GM12878 (cell line): ENCODE measurements around the gene OS9. TPM values are rescaled to one million over a fixed set of nuclear protein-coding genes. Genes with fewer than 3 reads are reported as not detected.

ENCODE experiments used
- ATAC-seq: fragments of 200-7000 bp; cut with Tn5 transposase; 3 replicates; pipeline ENCODE4 v1.9.1; 2020; ENCODE audit warnings: mild to moderate bottlenecking, moderate library complexity
- BruUV-seq: library from RNA; stranded (reverse); fragments of 400-500 nt; replicated peaks from 2 replicates; lab custom pipeline; 2021; lab: Mats Ljungman, UMichigan
- CTCF ChIA-PET: fragments of 300-600 bp; sonication (Branson Sonifier 250); formaldehyde crosslinking; extraction: SDS; loops from one replicate; lab custom pipeline; 2021; ENCODE audit warnings: inconsistent platforms; lab: Yijun Ruan, JAX
- POLR2A ChIA-PET: fragments of 350-600 bp; formaldehyde crosslinking; extraction: SDS; loops from one replicate; lab custom pipeline; 2021; ENCODE audit warnings: inconsistent platforms; lab: Charles Lee
- RAD21 ChIA-PET: fragments of 300-600 bp; sonication (Branson Sonifier 250); formaldehyde crosslinking; loops from one replicate; lab custom pipeline; 2023; ENCODE audit warnings: antibody characterized with exemption; ENCODE audit not compliant: unreplicated experiment; lab: Charles Lee
- SMC1A ChIA-PET: fragments of 300-600 bp; sonication (Branson Sonifier 250); formaldehyde crosslinking; loops from one replicate; lab custom pipeline; 2023; ENCODE audit not compliant: unreplicated experiment, uncharacterized antibody; lab: Charles Lee
- DNase-seq: peaks from one replicate; pipeline ENCODE4 v3.0.0-alpha.2; 2011; ENCODE audit warnings: low read depth, low spot score
- FAIRE-seq: peaks from 3 replicates; lab custom pipeline; 2011; peaks lifted over from hg19 to GRCh38; lab: Jason Lieb, UNC
- H2AFZ ChIP-seq: 2 replicates; pipeline ENCODE4 v1.6.0; 2011; ENCODE audit warnings: low read depth, low read length, control low read depth; ENCODE audit not compliant: control insufficient read depth
- H3K27ac ChIP-seq: 2 replicates; pipeline ENCODE4 v1.5.1; 2011; ENCODE audit warnings: control low read depth; ENCODE audit not compliant: control insufficient read depth, insufficient read depth
- H3K27me3 ChIP-seq, 2 experiments: replicated peaks in 1 of 2; 2 replicates each; pipeline versions ENCODE4 v1.6.0 to v1.6.1; 2011; ENCODE audit warnings: low read length in 1 of 2; ENCODE audit not compliant: control insufficient read depth in 2 of 2, insufficient read depth in 2 of 2
- H3K36me3 ChIP-seq, 2 experiments: 2 replicates each; pipeline ENCODE4 v1.5.1; 2011; ENCODE audit warnings: low read length in 1 of 2; ENCODE audit not compliant: control insufficient read depth in 2 of 2, insufficient read depth in 2 of 2
- H3K4me1 ChIP-seq: 2 replicates; pipeline ENCODE4 v1.6.1; 2011; ENCODE audit warnings: mild to moderate bottlenecking, low read length, moderate library complexity, mixed read lengths; ENCODE audit not compliant: control insufficient read depth, insufficient read depth
- H3K4me2 ChIP-seq: 2 replicates; pipeline ENCODE4 v1.6.0; 2011; ENCODE audit warnings: control low read depth; ENCODE audit not compliant: control insufficient read depth, insufficient read depth
- H3K4me3 ChIP-seq: fragments of 200-600 bp; sonication (generic); 2 replicates; pipeline ENCODE4 v1.5.1; 2016
- H3K79me2 ChIP-seq: 2 replicates; pipeline ENCODE4 v1.6.0; 2011; ENCODE audit warnings: low read length; ENCODE audit not compliant: control insufficient read depth, insufficient read depth
- H3K9ac ChIP-seq: 2 replicates; pipeline ENCODE4 v1.8.0; 2011; ENCODE audit warnings: low read length, control low read depth, mixed read lengths; ENCODE audit not compliant: control insufficient read depth, insufficient read depth
- H3K9me3 ChIP-seq: replicated peaks from 3 replicates; pipeline ENCODE4 v1.5.1; 2011; ENCODE audit warnings: mild to moderate bottlenecking, low read length; ENCODE audit not compliant: control insufficient read depth, insufficient read depth
- H4K20me1 ChIP-seq: 2 replicates; pipeline ENCODE4 v1.6.0; 2011; ENCODE audit not compliant: control insufficient read depth, insufficient read depth
- EGR1 ChIP-seq, 2 experiments: IDR thresholded peaks; 1 replicate in 1 of 2; 2 replicates in 1 of 2; pipeline ENCODE4 v1.6.1; 2011 to 2012; ENCODE audit warnings: low read depth in 2 of 2, low read length in 2 of 2, borderline replicate concordance in 1 of 2, mild to moderate bottlenecking in 1 of 2, moderate library complexity in 1 of 2
- IKZF2 ChIP-seq, 2 experiments: fragments of 450-650 bp; IDR thresholded peaks; 2 replicates each; pipeline ENCODE4 v1.6.1; 2017; ENCODE audit warnings: mild to moderate bottlenecking in 2 of 2, moderate library complexity in 2 of 2
- MYC ChIP-seq: IDR thresholded peaks from 2 replicates; pipeline ENCODE4 v1.6.1; 2011; ENCODE audit warnings: mild to moderate bottlenecking, low read length, moderate library complexity, inconsistent platforms; ENCODE audit not compliant: insufficient read depth, insufficient replicate concordance, insufficient read length, severe bottlenecking
- PAX5 ChIP-seq: IDR thresholded peaks from 2 replicates; pipeline ENCODE4 v1.6.1; 2011; ENCODE audit warnings: low read depth, low read length, borderline replicate concordance
- RAD51 ChIP-seq: fragments of 450-650 bp; IDR thresholded peaks from 2 replicates; pipeline ENCODE4 v1.6.1; 2016; ENCODE audit warnings: moderate library complexity, mild to moderate bottlenecking, inconsistent platforms
- RFX5 ChIP-seq: IDR thresholded peaks from 2 replicates; pipeline ENCODE4 v1.6.1; 2011; ENCODE audit warnings: low read depth, low read length, improper control_type of control experiment
- SRF ChIP-seq, 2 experiments: IDR thresholded peaks; 2 replicates each; pipeline ENCODE4 v1.6.1; 2011; ENCODE audit warnings: low read depth in 2 of 2, low read length in 2 of 2, mild to moderate bottlenecking in 1 of 2, moderate library complexity in 1 of 2
- TARDBP ChIP-seq: IDR thresholded peaks from 2 replicates; pipeline ENCODE4 v1.6.1; 2016; ENCODE audit warnings: borderline replicate concordance
- WGBS: methylation state at CpG from one replicate; pipeline ENCODE4 v1.1.6; 2016; ENCODE audit warnings: low lambda C conversion rate; ENCODE audit not compliant: insufficient replicate concordance, insufficient coverage; ENCODE audit errors: missing lambda C conversion rate; 5-methylcytosine and 5-hydroxymethylcytosine counted together
- in situ Hi-C: fragments of 300-500 bp; cut with MboI; formaldehyde crosslinking; loops from 9 replicates; pipeline ENCODE4 v1.14.3; 2018; ENCODE audit warnings: mixed read lengths
- intact Hi-C: fragments of 100-400 bp; cut with micrococcal nuclease; formaldehyde crosslinking; loops from one replicate; pipeline ENCODE4 v1.14.2; 2022; ENCODE audit not compliant: unreplicated experiment
- polyA plus RNA-seq, 11 experiments: library from polyadenylated mRNA; depleted of rRNA in 4 of 11; unstranded in 6 of 11; stranded (reverse) in 5 of 11; fragments of >200 nt; fragmentation: Nextera tagmentation in 4 of 11; fragmentation: Illumina TruSeq in 1 of 11; extraction: Ambion mirVana in 4 of 11; extraction: Trizol in 1 of 11; gene quantifications; 1 replicate in 1 of 11; 2 replicates in 10 of 11; pipeline versions ENCODE4 v1.2.1 to v1.2.3, GENCODE V29; 2011 to 2016; ENCODE audit warnings: inconsistent platforms in 2 of 11, missing spikeins in 2 of 11, low read depth in 1 of 11
- total RNA-seq, 4 experiments: library from RNA; depleted of rRNA in 3 of 4; stranded (reverse); fragments of >200 nt in 3 of 4; fragmentation: Illumina TruSeq in 1 of 4; extraction: Trizol in 1 of 4; gene quantifications; 2 replicates each; pipeline versions ENCODE4 v1.2.1 to v1.2.3, GENCODE V29; 2013 to 2021
- TF ChIP-seq, protein P1 (sequence below): IDR thresholded peaks from 2 replicates; pipeline ENCODE4 v1.6.1; 2011; ENCODE audit warnings: low read depth, low read length, improper control_type of control experiment, borderline replicate concordance
- TF ChIP-seq, protein P2 (sequence below): IDR thresholded peaks from 2 replicates; pipeline ENCODE4 v1.6.1; 2011; ENCODE audit warnings: low read depth, mild to moderate bottlenecking, low read length, moderate library complexity, borderline replicate concordance; ENCODE audit errors: extremely low read depth

Gene OS9
- total and polyA plus RNA-seq, 10 of the 15 experiments (the other 5 are each of a cell fraction or from before 2014, with no cell fraction given): 5.2 to 106 (median 79.1) TPM

DNA sequence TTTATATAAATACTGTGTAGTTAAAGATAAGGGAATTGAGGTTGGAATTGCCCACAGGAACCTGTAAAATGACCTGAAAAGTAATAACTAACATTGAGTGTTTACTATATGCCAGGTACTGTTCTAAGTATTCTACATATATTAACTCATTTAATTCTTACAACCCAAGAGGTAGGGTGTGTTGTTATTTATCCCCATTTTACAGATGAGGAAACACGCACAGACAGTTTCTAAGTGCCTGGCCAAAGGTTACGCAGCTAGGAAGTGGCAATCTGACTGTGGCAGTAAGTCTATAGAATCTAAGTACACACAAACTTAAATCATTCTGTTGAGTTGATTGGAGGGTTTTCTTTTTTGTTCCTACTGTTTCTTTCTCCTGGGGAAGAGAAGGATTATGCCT is 49.8 kb downstream of the OS9 start:
- WGBS: 36% methylated on average over 2 of the region's 2 CpGs
- Histone ChIP-seq H3K9ac (peak overlapping the region; percentile 93; the same call in 1 of the 2 replicates), H3K27me3 (no peaks in the 10 kb centered on the region), H3K36me3 (peaks cover 3 to 5% of the 10 kb centered on the region in 2 experiments), H3K27ac (peak overlapping the region; percentile 94), H3K4me1 (peaks cover 23% of the 10 kb centered on the region), H4K20me1 (no peaks in the 10 kb centered on the region), H3K4me2 (peak overlapping the region; percentile 99), H3K9me3 (no peaks in the 10 kb centered on the region), H2AFZ (peak overlapping the region; percentile 90), H3K4me3 (peak overlapping the region; percentile 91), H3K79me2 (peaks cover 25% of the 10 kb centered on the region)
- TF ChIP-seq RFX5: no peak
- TF ChIP-seq RAD51: no peak
- SMC1A ChIA-PET: interaction anchor here (0.8 to 2.4 kb wide), 3 partner anchors 13 to 93 kb away, joined by 4 to 14 read pairs (median 4); partner anchors contain the start of genes EEF1AKMT3 and METTL1
- no peak for FAIRE-seq
- no TSS peak for BruUV-seq
- in situ Hi-C loops (no loop called here), intact Hi-C loops (no loop called here)
- RAD21 ChIA-PET: interaction anchor here (1.0 to 1.5 kb wide), 4 partner anchors 13 to 285 kb away, joined by 5 to 6 read pairs (median 6); no protein-coding TSS in a partner anchor
- CTCF ChIA-PET: interaction anchor here (0.7 to 2.9 kb wide), 4 partner anchors 8 to 285 kb away, joined by 3 to 28 read pairs (median 4); partner anchors contain the start of genes CDK4 and GLI1
- no peak for DNase-seq
- POLR2A ChIA-PET: interaction anchor here (3.0 kb wide), 1 partner anchor 12 kb away, joined by 19 read pairs; the partner anchor contains the start of gene MARCHF9
- no peak for ATAC-seq

DNA sequence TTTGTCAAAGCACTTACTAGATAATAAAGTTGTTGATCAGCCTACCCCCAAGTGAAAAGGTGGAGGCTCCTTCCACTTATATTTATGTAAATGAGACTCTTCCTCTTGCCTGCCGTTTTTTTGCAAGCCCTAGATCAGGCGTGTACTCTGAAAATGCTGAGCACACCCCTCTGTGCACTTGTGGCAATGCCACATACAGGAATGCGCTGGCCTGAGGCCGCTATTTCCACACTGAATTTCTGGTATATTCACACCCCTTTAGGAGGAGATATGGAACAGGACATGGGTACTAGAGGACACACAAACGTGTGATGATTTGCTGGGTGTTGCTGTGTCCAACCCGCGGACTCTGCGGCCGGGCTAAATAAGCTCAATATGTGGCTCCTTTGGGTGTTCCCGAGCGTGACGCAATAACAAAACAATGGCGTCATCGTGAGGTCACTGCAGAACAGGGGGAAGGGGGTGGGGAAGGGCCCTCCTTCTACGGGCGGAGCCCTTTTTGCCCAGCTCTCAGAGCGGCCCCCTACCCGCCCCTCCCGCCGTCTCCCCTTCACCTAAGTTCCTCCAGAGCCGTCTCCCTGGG is 50.4 kb downstream of the OS9 start:
- H3K36me3 ChIP-seq: peaks cover 5 to 6% of the 10 kb centered on the region in 2 experiments
- in situ Hi-C loops (no loop called here), intact Hi-C loops (no loop called here)
- RAD21 ChIA-PET: interaction anchor here (1.0 to 1.5 kb wide), 4 partner anchors 12 to 286 kb away, joined by 5 to 6 read pairs (median 6); no protein-coding TSS in a partner anchor
- DNase-seq (peak; percentile 55), FAIRE-seq (no peak), ATAC-seq (peak; percentile 55)
- no peaks in the 10 kb centered on the region for H4K20me1 ChIP-seq
- H3K27ac ChIP-seq: peak overlapping the region; percentile 94
- SMC1A ChIA-PET: interaction anchor here (0.8 to 2.4 kb wide), 6 partner anchors 12 to 285 kb away, joined by 3 to 14 read pairs (median 4); partner anchors contain the start of genes EEF1AKMT3 and METTL1
- H3K79me2 ChIP-seq: peaks cover 26% of the 10 kb centered on the region
- H3K4me2 ChIP-seq: peak overlapping the region; percentile 99
- H3K9ac ChIP-seq: peak overlapping the region; percentile 93
- no TSS peak for BruUV-seq
- peaks cover 23% of the 10 kb centered on the region for H3K4me1 ChIP-seq
- POLR2A ChIA-PET: interaction anchor here (0.5 to 3.0 kb wide), 7 partner anchors 10 to 267 kb away, joined by 3 to 19 read pairs (median 5); partner anchors contain the start of gene MARCHF9
- no peaks in the 10 kb centered on the region for H3K9me3 ChIP-seq
- peak overlapping the region; percentile 90 for H2AFZ ChIP-seq
- H3K4me3 ChIP-seq: peak overlapping the region; percentile 91
- WGBS: under 1% methylated on average over 12 of the region's 21 CpGs
- no peaks in the 10 kb centered on the region for H3K27me3 ChIP-seq
- CTCF ChIA-PET: interaction anchor here (0.8 to 2.9 kb wide), 8 partner anchors 12 to 289 kb away, joined by 3 to 28 read pairs (median 4); partner anchors contain the start of genes GLI1 and INHBE
- 0 out of 3 replicates have a peak, but pooled peaks of 1 of the 2 experiments have one; percentile 12 for TF ChIP-seq EGR1 (IDR thresholded peaks at IDR 0.05; ENCODE audit: borderline replicate concordance in 1 of 2, low read depth in 2 of 2, low read length in 2 of 2)
- TF ChIP-seq, protein P1, sequence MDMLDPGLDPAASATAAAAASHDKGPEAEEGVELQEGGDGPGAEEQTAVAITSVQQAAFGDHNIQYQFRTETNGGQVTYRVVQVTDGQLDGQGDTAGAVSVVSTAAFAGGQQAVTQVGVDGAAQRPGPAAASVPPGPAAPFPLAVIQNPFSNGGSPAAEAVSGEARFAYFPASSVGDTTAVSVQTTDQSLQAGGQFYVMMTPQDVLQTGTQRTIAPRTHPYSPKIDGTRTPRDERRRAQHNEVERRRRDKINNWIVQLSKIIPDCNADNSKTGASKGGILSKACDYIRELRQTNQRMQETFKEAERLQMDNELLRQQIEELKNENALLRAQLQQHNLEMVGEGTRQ: no peak
- no peak for TF ChIP-seq MYC
- TF ChIP-seq IKZF2 (IDR thresholded peaks at IDR 0.05): peak; percentile 12 to 14; a peak in 2 of 4 replicates
- TF ChIP-seq TARDBP: no peak
- TF ChIP-seq, protein P2, sequence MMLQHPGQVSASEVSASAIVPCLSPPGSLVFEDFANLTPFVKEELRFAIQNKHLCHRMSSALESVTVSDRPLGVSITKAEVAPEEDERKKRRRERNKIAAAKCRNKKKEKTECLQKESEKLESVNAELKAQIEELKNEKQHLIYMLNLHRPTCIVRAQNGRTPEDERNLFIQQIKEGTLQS: no peak
- 0 out of 4 replicates have a peak, but pooled peaks of 1 of the 2 experiments have one; percentile 13 for TF ChIP-seq SRF (IDR thresholded peaks at IDR 0.05; ENCODE audit: low read depth in 2 of 2, low read length in 2 of 2)
- peak; percentile 59; the same call in 1 of the 2 replicates for TF ChIP-seq PAX5
